HepG2 (cell line): ENCODE results near the gene USB1. TPM values are rescaled to one million over a fixed set of nuclear protein-coding genes. Genes with fewer than 3 reads are reported as not detected.
A peak's percentile ranks its signal among the peaks of the same experiment; 100 is the strongest.

Experiments used
- ARID4A ChIP-seq: sonication (generic); formaldehyde crosslinking; IDR thresholded peaks from 2 replicates; pipeline ENCODE4 v1.5.0; 2020; ENCODE audit warnings: mild to moderate bottlenecking, missing genetic modification reagents, borderline replicate concordance
- CHCHD3 ChIP-seq: sonication (generic); formaldehyde crosslinking; IDR thresholded peaks from 2 replicates; pipeline ENCODE4 v1.8.0; 2022; ENCODE audit warnings: mild to moderate bottlenecking, missing genetic modification reagents, moderate library complexity
- ELF1 ChIP-seq: sonication (generic); formaldehyde crosslinking; IDR thresholded peaks from 2 replicates; pipeline ENCODE4 v1.4.0; 2020; ENCODE audit warnings: missing genetic modification reagents
- HBP1 ChIP-seq: IDR thresholded peaks from 2 replicates; pipeline ENCODE4 v1.6.1; 2016; ENCODE audit warnings: low read depth, control low read depth
- NFE2L2 ChIP-seq: fragments of 150-350 bp; IDR thresholded peaks from 2 replicates; pipeline ENCODE4 v1.6.1; 2014; ENCODE audit warnings: low read length
- PAF1 ChIP-seq: IDR thresholded peaks from 2 replicates; pipeline ENCODE4 v1.6.1; 2016; ENCODE audit warnings: missing genetic modification reagents, missing compliant biosample characterization
- SP5 ChIP-seq: IDR thresholded peaks from 2 replicates; pipeline ENCODE4 v1.6.1; 2016; ENCODE audit warnings: low read depth, borderline replicate concordance
- THAP8 ChIP-seq: sonication (generic); formaldehyde crosslinking; IDR thresholded peaks from 2 replicates; pipeline ENCODE4 v1.5.1; 2020; ENCODE audit warnings: missing genetic modification reagents, mild to moderate bottlenecking, borderline replicate concordance
- ZNF138 ChIP-seq: sonication (generic); formaldehyde crosslinking; IDR thresholded peaks from 2 replicates; pipeline ENCODE4 v1.5.0; 2020; ENCODE audit warnings: mild to moderate bottlenecking, low read depth, missing genetic modification reagents
- ZNF234 ChIP-seq: sonication (generic); formaldehyde crosslinking; conservative IDR thresholded peaks from 2 replicates; pipeline ENCODE4 v1.5.1; 2020; ENCODE audit warnings: mild to moderate bottlenecking, missing genetic modification reagents
- ZNF280B ChIP-seq: sonication (generic); formaldehyde crosslinking; IDR thresholded peaks from 2 replicates; pipeline ENCODE4 v1.5.0; 2020; ENCODE audit warnings: missing genetic modification reagents, mild to moderate bottlenecking, borderline replicate concordance
- ZNF441 ChIP-seq: sonication (generic); formaldehyde crosslinking; IDR thresholded peaks from 2 replicates; pipeline ENCODE4 v1.7.0; 2021; ENCODE audit warnings: missing genetic modification reagents, borderline replicate concordance
- ZNF556 ChIP-seq: sonication (generic); formaldehyde crosslinking; IDR thresholded peaks from 2 replicates; pipeline ENCODE4 v1.4.0; 2020; ENCODE audit warnings: mild to moderate bottlenecking, missing genetic modification reagents, borderline replicate concordance
- ZNF557 ChIP-seq: sonication (generic); formaldehyde crosslinking; IDR thresholded peaks from 2 replicates; pipeline ENCODE4 v1.4.0; 2020; ENCODE audit warnings: missing genetic modification reagents
- ZNF652 ChIP-seq: IDR thresholded peaks from 2 replicates; pipeline ENCODE4 v1.6.1; 2016; ENCODE audit warnings: low read depth, borderline replicate concordance
- ZNF678 ChIP-seq: sonication (generic); formaldehyde crosslinking; IDR thresholded peaks from 2 replicates; pipeline ENCODE4 v1.4.0; 2020; ENCODE audit warnings: mild to moderate bottlenecking, missing genetic modification reagents
- ZNF777 ChIP-seq: sonication (generic); formaldehyde crosslinking; IDR thresholded peaks from 2 replicates; pipeline ENCODE4 v1.4.0; 2020; ENCODE audit warnings: missing genetic modification reagents
- ZNF780A ChIP-seq: sonication (generic); formaldehyde crosslinking; IDR thresholded peaks from 2 replicates; pipeline ENCODE4 v1.8.0; 2022; ENCODE audit warnings: mild to moderate bottlenecking, missing genetic modification reagents, moderate library complexity
- ZUFSP ChIP-seq: sonication (generic); formaldehyde crosslinking; IDR thresholded peaks from 2 replicates; pipeline ENCODE4 v1.9.0; 2021; ENCODE audit warnings: missing genetic modification reagents, mild to moderate bottlenecking, borderline replicate concordance
- polyA plus RNA-seq, 8 experiments: library from polyadenylated mRNA; depleted of rRNA in 3 of 8; stranded (reverse) in 7 of 8; unstranded in 1 of 8; fragments of >200 nt; fragmentation: Illumina TruSeq in 4 of 8; extraction: Trizol in 4 of 8; gene quantifications; 2 replicates each; pipeline versions ENCODE4 v1.2.1 to v1.2.3, GENCODE V29; 2011 to 2016; ENCODE audit warnings: low read depth in 4 of 8, missing spikeins in 1 of 8, mixed read lengths in 1 of 8; ENCODE audit not compliant: insufficient read depth in 1 of 8
- total RNA-seq, 5 experiments: library from RNA; depleted of rRNA; stranded (reverse); fragments of >200 nt; fragmentation: Illumina TruSeq; extraction: Trizol; gene quantifications; 2 replicates each; pipeline ENCODE4 v1.2.3, GENCODE V29; 2016; ENCODE audit warnings: low read depth in 1 of 5

Gene USB1
- total and polyA plus RNA-seq, 2 of the 13 experiments (the other 11 are each of a cell fraction or from before 2014, with no cell fraction given), result 16.7 to 65.4 TPM

- TF ChIP-seq THAP8 (CRISPR knock-in tag), result no peak
- no peak for TF ChIP-seq ZNF234
- TF ChIP-seq ELF1 (CRISPR knock-in tag), result no peak
- peak; percentile 46; the same call in 1 of the 2 replicates for TF ChIP-seq ZNF780A
- TF ChIP-seq ZUFSP (CRISPR knock-in tag), result no peak
- 0 out of 2 replicates have a peak, but pooled peaks have one; percentile 3 for TF ChIP-seq ZNF652 (CRISPR knock-in tag)
- peak; percentile 26; the same call in 1 of the 2 replicates for TF ChIP-seq ZNF557
- peak; percentile 92; the same call in 1 of the 2 replicates for TF ChIP-seq SP5
- TF ChIP-seq ZNF556, result no peak
- TF ChIP-seq NFE2L2, result no peak
- TF ChIP-seq CHCHD3, result no peak
- TF ChIP-seq ARID4A (CRISPR knock-in tag), result peak; percentile 65; the same call in 1 of the 2 replicates
- peak; percentile 71; the same call in 1 of the 2 replicates for TF ChIP-seq ZNF441 (CRISPR knock-in tag)
- TF ChIP-seq ZNF678 (CRISPR knock-in tag), result 0 out of 2 replicates have a peak, but pooled peaks have one; percentile 9
- TF ChIP-seq ZNF280B, result no peak
- peak; percentile 87 for TF ChIP-seq ZNF777 (CRISPR knock-in tag)
- TF ChIP-seq HBP1, result no peak; the same call in 1 of the 2 replicates
- TF ChIP-seq ZNF138 (CRISPR knock-in tag), result no peak; the same call in 1 of the 2 replicates
- TF ChIP-seq PAF1 (CRISPR knock-in tag), result no peak
Measured at GRCh38 chr16:58025351-58026138, 24.3 kb downstream of the USB1 start, which contains the start of gene MMP15 (continued).
